Mucosa of descending colon (tissue), 3 donors: ENCODE data around the gene MIA2. TPM values are rescaled to one million over a fixed set of nuclear protein-coding genes. Genes with fewer than 3 reads are reported as not detected.
"Not testable (repeated sequence)": the region's sequence is repeated elsewhere in the genome, so short reads cannot be mapped to it uniquely, and the experiment has no call there.

Experiments
- ATAC-seq: fragments of 200-7000 bp; cut with Tn5 transposase; one replicate; pipeline ENCODE4 v1.9.1; 2020; ENCODE audit warnings: mild to moderate bottlenecking, moderate library complexity
- DNase-seq, 3 donors: peaks; one replicate each; pipeline ENCODE4 v3.0.0-alpha.2; 2020
- H3K36me3 ChIP-seq: fragments of 200-600 bp; one replicate; pipeline ENCODE4 v1.8.0; 2021; ENCODE audit warnings: low read depth, mild to moderate bottlenecking
- H3K4me1 ChIP-seq: fragments of 200-600 bp; one replicate; pipeline ENCODE4 v1.8.0; 2021; ENCODE audit warnings: low read depth, mild to moderate bottlenecking
- H3K4me3 ChIP-seq: fragments of 200-600 bp; one replicate; pipeline ENCODE4 v1.8.0; 2021; ENCODE audit warnings: mild to moderate bottlenecking
- H3K9me3 ChIP-seq: fragments of 200-600 bp; one replicate; pipeline ENCODE4 v1.8.0; 2021; ENCODE audit warnings: mild to moderate bottlenecking
- CTCF ChIP-seq: fragments of 200-600 bp; IDR thresholded peaks from one replicate; pipeline ENCODE4 v1.8.0; 2022; ENCODE audit warnings: antibody characterized with exemption, mild to moderate bottlenecking
- intact Hi-C, 2 donors: fragments of 100-400 bp; cut with DNase I in 1 of 2; cut with micrococcal nuclease in 1 of 2; formaldehyde crosslinking; loops; one replicate each; pipeline versions ENCODE4 v1.11.0 to v1.11.1; 2022; cut with DNase I, micrococcal nuclease
- total RNA-seq, 3 donors: library from RNA; stranded (reverse); fragmentation: NEBNext Ultra II Directional in 2 of 3; extraction: Animal tissue kit (Norgen Biotek cat#: 25700) in 2 of 3; gene quantifications; one replicate each; pipeline versions ENCODE4 v1.2.1 to v1.2.4, GENCODE V29; 2021 to 2023
- donor health status: DM: no; HTN: no; CAD: no; lungs with moderate emphysema.
- donor health status: DM: no; HTN: no; CAD: no.
- donor health status: DM: no; HTN: yes; CAD: no.

Gene MIA2
- total RNA-seq, 3 donors from 2014 or later = 46.1 to 81.9 (median 51.7) TPM

- no peak for ATAC-seq
- H3K9me3 ChIP-seq = no peaks in the 10 kb centered on the region
- peaks cover 4% of the 10 kb centered on the region for H3K36me3 ChIP-seq
- no peak for TF ChIP-seq CTCF
- intact Hi-C loops = no loop called here
- no peaks in the 10 kb centered on the region for H3K4me1 ChIP-seq
- DNase-seq = no peak
- no peak overlapping the region for H3K4me3 ChIP-seq
Measured at GRCh38 chr14:39342768-39343167, 109.1 kb downstream of the MIA2 start.

- ATAC-seq (no peak), DNase-seq (no peak)
- Histone ChIP-seq H3K9me3 (no peaks in the 10 kb centered on the region), H3K36me3 (peaks cover 4% of the 10 kb centered on the region), H3K4me1 (no peaks in the 10 kb centered on the region), H3K4me3 (no peak overlapping the region)
- intact Hi-C loops = no loop called here
- TF ChIP-seq CTCF = no peak
Measured at GRCh38 chr14:39343614-39344013, 109.9 kb downstream of the MIA2 start.

GRCh38 chr14:39350866-39351265, 117.2 kb downstream of the MIA2 start:
- H3K36me3 ChIP-seq = no peaks in the 10 kb centered on the region
- ATAC-seq = no peak
- no peak for TF ChIP-seq CTCF
- H3K9me3 ChIP-seq = no peaks in the 10 kb centered on the region
- intact Hi-C loops = no loop called here
- no peaks in the 10 kb centered on the region for H3K4me1 ChIP-seq
- H3K4me3 ChIP-seq = no peak overlapping the region
- DNase-seq = no peak

- TF ChIP-seq CTCF = no peak
- Histone ChIP-seq H3K36me3 (no peaks in the 10 kb centered on the region), H3K4me3 (no peak overlapping the region), H3K4me1 (no peaks in the 10 kb centered on the region), H3K9me3 (no peaks in the 10 kb centered on the region)
- intact Hi-C loops = no loop called here
- ATAC-seq (no peak), DNase-seq (no peak)
Measured at GRCh38 chr14:39351708-39352107, 118.0 kb downstream of the MIA2 start.

GRCh38 chr14:39359069-39359468, 125.4 kb downstream of the MIA2 start:
- H3K4me1 ChIP-seq, intact Hi-C loops, DNase-seq: not testable (repeated sequence)

GRCh38 chr14:39360316-39360715, 126.6 kb downstream of the MIA2 start:
- no peak overlapping the region for H3K4me3 ChIP-seq
- DNase-seq (no peak), ATAC-seq (no peak)
- H3K9me3 ChIP-seq = peaks cover 13% of the 10 kb centered on the region
- TF ChIP-seq CTCF = no peak
- H3K4me1 ChIP-seq = no peaks in the 10 kb centered on the region
- intact Hi-C loops = no loop called here
- no peaks in the 10 kb centered on the region for H3K36me3 ChIP-seq

More at GRCh38 chr14:39359069-39359468, 125.4 kb downstream of the MIA2 start:
- H3K4me3 ChIP-seq, H3K36me3 ChIP-seq, H3K9me3 ChIP-seq, ATAC-seq: not testable (repeated sequence)

GRCh38 chr14:39361556-39361955, 127.8 kb downstream of the MIA2 start:
- H3K4me3 ChIP-seq, H3K36me3 ChIP-seq, H3K4me1 ChIP-seq, ATAC-seq, DNase-seq, intact Hi-C loops: not testable (repeated sequence)
- H3K9me3 ChIP-seq = peaks cover 13% of the 10 kb centered on the region
